Measurements from ENCODE around the gene PTPRG.

The PTPRG gene

GRCh38 chr3:61772456-61772855 is 211.1 kb downstream of the PTPRG start:
- no peak for DNase-seq

GRCh38 chr3:61774279-61774890 is 213.0 kb downstream of the PTPRG start:
- TF ChIP-seq POLR2A (IDR thresholded peaks at IDR 0.05; ENCODE audit: low read length) (no peak), GATA1 (IDR thresholded peaks at IDR 0.05; ENCODE audit: low read depth, low read length) (no peak)
- DNase-seq = no peak

More at GRCh38 chr3:61772456-61772855, 211.1 kb downstream of the PTPRG start:
- no peak for TF ChIP-seq GATA1 (IDR thresholded peaks at IDR 0.05; ENCODE audit: low read depth, low read length)
- no peak for TF ChIP-seq POLR2A (IDR thresholded peaks at IDR 0.05; ENCODE audit: low read length)

- TF ChIP-seq POLR2A (IDR thresholded peaks at IDR 0.05; ENCODE audit: low read length) = no peak
- TF ChIP-seq GATA1 (IDR thresholded peaks at IDR 0.05; ENCODE audit: low read depth, low read length) = no peak
- DNase-seq = no peak
Observed at GRCh38 chr3:61776390-61776789, 215.0 kb downstream of the PTPRG start.

GRCh38 chr3:61777483-61777882 is 216.1 kb downstream of the PTPRG start:
- DNase-seq = no peak
- TF ChIP-seq POLR2A (IDR thresholded peaks at IDR 0.05; ENCODE audit: low read length) = no peak
- no peak for TF ChIP-seq GATA1 (IDR thresholded peaks at IDR 0.05; ENCODE audit: low read depth, low read length)

DNA sequence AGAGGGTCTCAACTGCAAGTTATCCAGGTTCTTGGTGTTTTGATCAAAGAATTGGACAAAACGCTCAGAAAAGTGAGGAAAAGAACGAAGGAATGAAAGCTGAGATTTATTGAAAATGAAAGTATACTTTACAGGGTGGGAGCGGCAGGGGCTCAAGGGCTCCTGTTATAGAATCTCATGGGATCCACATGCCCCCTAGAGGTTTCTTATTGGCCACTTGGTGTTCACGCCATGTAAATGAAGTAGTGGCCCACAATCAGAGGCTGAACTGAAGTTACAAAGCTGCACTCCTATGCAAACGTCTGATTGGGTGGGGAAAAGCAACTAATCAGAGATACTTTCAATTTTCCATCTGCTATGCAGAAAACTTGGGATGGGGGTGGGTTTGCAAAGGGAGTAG is 216.7 kb downstream of the PTPRG start:
- TF ChIP-seq GATA1 (IDR thresholded peaks at IDR 0.05; ENCODE audit: low read depth, low read length) = no peak
- TF ChIP-seq POLR2A (IDR thresholded peaks at IDR 0.05; ENCODE audit: low read length) = no peak
- no peak for DNase-seq

DNA sequence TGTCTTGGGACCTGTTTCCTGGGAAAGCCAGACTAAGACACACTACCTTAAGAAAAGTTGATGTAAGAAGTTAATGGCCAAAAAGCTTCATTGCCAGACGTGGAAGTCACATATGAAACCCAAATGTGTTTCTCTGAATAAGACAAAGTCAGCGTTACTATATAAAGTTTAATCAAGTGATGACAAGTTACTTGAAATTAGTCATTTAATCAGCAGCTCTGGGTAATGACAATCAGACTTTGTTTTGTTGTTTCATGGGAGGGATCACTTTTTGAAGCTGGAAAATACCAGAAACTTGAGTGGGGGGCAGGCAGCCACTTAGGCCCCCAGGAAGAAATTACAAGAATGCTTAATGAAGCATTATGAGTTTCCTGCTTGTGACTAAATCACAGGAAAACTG is 218.6 kb downstream of the PTPRG start:
- DNase-seq = no peak
- TF ChIP-seq GATA1 (IDR thresholded peaks at IDR 0.05; ENCODE audit: low read depth, low read length) = no peak
- TF ChIP-seq POLR2A (IDR thresholded peaks at IDR 0.05; ENCODE audit: low read length) = no peak

DNA sequence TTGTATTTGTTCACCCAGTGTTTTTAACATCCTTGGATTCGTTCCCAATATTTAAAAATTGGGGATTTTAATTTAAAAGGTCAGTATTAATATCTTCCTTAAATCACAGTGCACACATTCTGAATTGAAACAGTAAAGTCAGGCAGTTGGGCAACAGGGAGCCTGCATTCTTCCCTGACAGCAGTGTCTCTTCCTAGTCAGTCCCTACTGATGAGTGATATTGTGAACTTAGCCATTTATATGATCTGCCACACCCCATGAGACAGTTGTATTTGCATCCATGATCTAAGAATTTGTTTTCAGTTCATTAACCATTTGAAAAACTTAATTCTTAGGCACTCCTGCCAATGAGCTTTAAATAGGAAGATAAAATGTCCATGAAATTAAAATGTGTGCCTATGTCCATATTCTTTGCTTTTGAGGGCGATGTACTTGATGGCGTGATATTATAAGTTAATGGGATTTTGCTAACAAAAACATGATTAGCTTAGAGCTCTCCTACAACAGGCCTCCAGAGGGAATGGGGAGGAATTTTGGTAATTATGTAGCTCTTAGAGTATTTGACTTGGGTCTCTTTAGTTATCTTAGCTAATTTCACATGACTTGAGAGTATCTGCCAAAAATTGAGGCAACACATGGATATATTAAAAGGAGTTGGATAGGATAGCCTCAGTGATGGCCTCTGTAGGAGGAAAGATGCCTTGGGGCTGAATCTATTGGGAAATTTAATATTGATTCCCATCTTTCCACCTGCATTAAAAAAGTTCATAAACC is 219.3 kb downstream of the PTPRG start:
- no peak for TF ChIP-seq POLR2A (IDR thresholded peaks at IDR 0.05; ENCODE audit: low read length)
- no peak for TF ChIP-seq GATA1 (IDR thresholded peaks at IDR 0.05; ENCODE audit: low read depth, low read length)
- no peak for DNase-seq

GRCh38 chr3:61783993-61784718 is 222.8 kb downstream of the PTPRG start:
- TF ChIP-seq GATA1 (IDR thresholded peaks at IDR 0.05; ENCODE audit: low read depth, low read length) (no peak), POLR2A (IDR thresholded peaks at IDR 0.05; ENCODE audit: low read length) (no peak)
- no peak for DNase-seq

DNA sequence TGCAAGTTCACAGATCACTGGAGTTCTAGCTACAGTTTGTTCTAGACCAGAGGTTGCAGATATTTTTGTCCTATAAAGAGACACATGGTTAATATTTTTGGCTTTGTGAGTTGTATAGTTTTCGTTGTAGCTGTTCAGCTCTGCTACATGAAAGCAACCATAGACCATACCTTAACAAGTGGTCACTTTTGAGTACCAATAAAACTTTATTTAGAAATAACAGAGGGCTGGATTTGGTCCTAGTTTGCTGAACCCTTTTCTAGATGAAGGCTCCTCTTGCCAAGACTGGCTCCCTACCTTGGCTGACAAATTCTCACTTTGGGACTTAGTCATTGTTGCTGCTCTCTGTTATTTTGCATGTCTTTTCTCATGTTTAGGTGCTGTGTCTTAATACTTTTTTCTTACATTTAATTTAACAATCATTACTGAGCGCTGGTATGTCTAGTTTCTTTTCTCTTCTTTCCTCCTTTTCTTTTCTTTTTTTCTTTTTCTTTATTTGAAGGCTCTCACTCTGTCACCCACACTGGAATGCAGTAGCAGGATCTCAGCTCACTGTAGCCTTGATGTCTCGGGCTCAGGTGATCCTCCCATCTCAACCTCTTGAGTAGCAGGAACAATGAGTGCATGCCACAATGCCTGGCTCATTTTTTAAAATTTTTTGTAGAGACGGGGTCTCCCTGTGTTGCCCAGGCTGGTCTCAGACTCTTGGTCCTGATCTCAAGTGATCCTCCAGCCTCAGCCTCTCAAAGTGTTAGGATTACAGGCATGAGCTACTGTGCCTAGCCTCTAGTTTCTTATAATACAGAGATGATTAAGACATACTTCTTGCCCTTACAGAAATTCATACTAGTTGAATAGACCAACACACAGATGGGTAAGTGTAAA is 227.5 kb downstream of the PTPRG start:
- no peak for TF ChIP-seq POLR2A (IDR thresholded peaks at IDR 0.05; ENCODE audit: low read length)
- no peak for TF ChIP-seq GATA1 (IDR thresholded peaks at IDR 0.05; ENCODE audit: low read depth, low read length)
- no peak for DNase-seq

- DNase-seq = no peak
- TF ChIP-seq GATA1 (IDR thresholded peaks at IDR 0.05; ENCODE audit: low read depth, low read length) = no peak
- no peak for TF ChIP-seq POLR2A (IDR thresholded peaks at IDR 0.05; ENCODE audit: low read length)
Observed at GRCh38 chr3:61789861-61790260, 228.5 kb downstream of the PTPRG start.

DNA sequence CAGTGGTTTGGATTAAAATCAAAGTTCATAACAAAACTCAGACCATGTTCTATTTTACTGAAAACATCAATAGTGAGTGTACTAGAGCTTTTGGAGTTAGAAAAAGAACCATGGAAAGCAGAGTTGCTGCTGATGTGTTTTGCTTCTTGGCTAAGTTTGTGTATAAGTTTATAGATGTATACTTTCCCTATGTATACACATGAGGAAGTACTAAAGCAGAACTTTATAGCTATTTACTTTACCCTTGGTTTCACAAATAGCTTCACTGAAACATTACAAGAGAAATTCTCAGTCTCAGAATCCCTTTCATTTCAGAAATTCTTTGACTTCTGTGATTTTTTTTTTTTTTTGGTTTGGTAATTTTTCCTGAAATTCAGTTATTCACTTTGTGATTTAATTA is 229.0 kb downstream of the PTPRG start:
- DNase-seq = no peak
- TF ChIP-seq POLR2A (IDR thresholded peaks at IDR 0.05; ENCODE audit: low read length) (no peak), GATA1 (IDR thresholded peaks at IDR 0.05; ENCODE audit: low read depth, low read length) (no peak)

DNA sequence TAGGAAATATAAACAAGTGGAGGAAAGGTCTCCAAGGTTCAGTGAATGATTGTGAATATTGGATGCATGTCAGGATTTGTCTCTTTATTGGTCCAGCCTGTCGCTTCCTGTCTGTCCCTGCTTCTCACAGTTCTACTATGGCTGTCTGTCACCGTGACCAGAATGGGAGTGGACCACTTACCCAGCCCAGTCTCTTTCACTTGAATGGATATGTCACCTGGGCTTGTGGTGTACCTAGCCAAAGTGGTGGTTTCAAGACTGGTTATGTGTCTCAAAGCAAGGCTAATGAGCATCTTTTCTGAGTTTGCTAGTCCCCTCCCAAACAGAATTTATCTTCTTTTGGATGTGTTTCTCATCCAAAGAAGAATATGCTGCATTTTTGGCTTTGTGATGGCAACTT is 231.7 kb downstream of the PTPRG start:
- TF ChIP-seq POLR2A (IDR thresholded peaks at IDR 0.05; ENCODE audit: low read length) = no peak
- no peak for TF ChIP-seq GATA1 (IDR thresholded peaks at IDR 0.05; ENCODE audit: low read depth, low read length)
- no peak for DNase-seq

- DNase-seq = no peak
- no peak for TF ChIP-seq GATA1 (IDR thresholded peaks at IDR 0.05; ENCODE audit: low read depth, low read length)
- no peak for TF ChIP-seq POLR2A (IDR thresholded peaks at IDR 0.05; ENCODE audit: low read length)
Observed at GRCh38 chr3:61793521-61793920, 232.2 kb downstream of the PTPRG start.
